Gastrocnemius medialis (tissue), 4 donors: Measurements from ENCODE around the gene MAGI1.

Source experiments
- POLR2A ChIP-seq, 2 donors: fragments of 450-650 bp; IDR thresholded peaks; one replicate each; pipeline ENCODE4 v1.6.1; 2017; ENCODE audit warnings: antibody characterized with exemption in 2 of 2, mild to moderate bottlenecking in 2 of 2, moderate library complexity in 2 of 2
- TF ChIP-seq, protein P1 (sequence below), 5 experiments: fragments of 450-650 bp in 3 of 5; fragments of 200-600 bp in 2 of 5; sonication (generic) in 2 of 5; IDR thresholded peaks in 4 of 5; conservative IDR thresholded peaks in 1 of 5; 1 replicate in 4 of 5; 2 replicates in 1 of 5; pipeline ENCODE4 v1.5.1; 2016 to 2019; ENCODE audit warnings: antibody characterized with exemption in 5 of 5, mild to moderate bottlenecking in 3 of 5, moderate library complexity in 3 of 5

- TF ChIP-seq, protein P1, sequence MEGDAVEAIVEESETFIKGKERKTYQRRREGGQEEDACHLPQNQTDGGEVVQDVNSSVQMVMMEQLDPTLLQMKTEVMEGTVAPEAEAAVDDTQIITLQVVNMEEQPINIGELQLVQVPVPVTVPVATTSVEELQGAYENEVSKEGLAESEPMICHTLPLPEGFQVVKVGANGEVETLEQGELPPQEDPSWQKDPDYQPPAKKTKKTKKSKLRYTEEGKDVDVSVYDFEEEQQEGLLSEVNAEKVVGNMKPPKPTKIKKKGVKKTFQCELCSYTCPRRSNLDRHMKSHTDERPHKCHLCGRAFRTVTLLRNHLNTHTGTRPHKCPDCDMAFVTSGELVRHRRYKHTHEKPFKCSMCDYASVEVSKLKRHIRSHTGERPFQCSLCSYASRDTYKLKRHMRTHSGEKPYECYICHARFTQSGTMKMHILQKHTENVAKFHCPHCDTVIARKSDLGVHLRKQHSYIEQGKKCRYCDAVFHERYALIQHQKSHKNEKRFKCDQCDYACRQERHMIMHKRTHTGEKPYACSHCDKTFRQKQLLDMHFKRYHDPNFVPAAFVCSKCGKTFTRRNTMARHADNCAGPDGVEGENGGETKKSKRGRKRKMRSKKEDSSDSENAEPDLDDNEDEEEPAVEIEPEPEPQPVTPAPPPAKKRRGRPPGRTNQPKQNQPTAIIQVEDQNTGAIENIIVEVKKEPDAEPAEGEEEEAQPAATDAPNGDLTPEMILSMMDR (IDR thresholded peaks at IDR 0.05 in 4 of 5, conservative IDR thresholded peaks at IDR 0.05 in 1 of 5): no peak
- TF ChIP-seq POLR2A (IDR thresholded peaks at IDR 0.05): no peak
Observed at GRCh38 chr3:66036586-66037148, 2.1 kb downstream of the MAGI1 start.
